HG03469 (cell line): ENCODE measurements around the gene CRABP1.
"Not testable (repeated sequence)": the region's sequence is repeated elsewhere in the genome, so short reads cannot be mapped to it uniquely, and the experiment has no call there.

Source experiments
- ATAC-seq: cut with Tn5 transposase; IDR thresholded peaks from one replicate; pipeline ENCODE4 v1.9.1; 2021; ENCODE audit warnings: mild to moderate bottlenecking, moderate library complexity, moderate number of reproducible peaks; ENCODE audit not compliant: unreplicated experiment

The CRABP1 gene

DNA sequence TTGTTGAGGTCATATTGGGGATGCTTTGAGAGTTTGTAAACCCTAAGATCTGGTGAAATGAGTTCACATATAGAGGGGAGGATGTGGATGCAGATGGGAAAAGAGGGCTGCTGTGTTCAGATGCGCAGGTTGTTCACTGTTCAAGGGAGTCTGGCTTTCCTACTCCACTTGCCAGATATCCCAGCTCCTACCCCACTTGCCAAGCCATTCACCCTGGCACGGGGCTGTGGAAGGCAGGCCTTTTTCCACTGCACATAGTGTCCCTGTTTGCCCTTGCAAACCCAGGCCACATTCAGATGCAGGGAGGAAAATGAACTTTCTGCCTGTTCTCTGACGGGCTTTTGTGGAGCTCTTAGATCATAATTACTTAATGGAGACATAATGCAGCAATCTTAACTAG, 29.0 kb downstream of the CRABP1 start:
- ATAC-seq = no peak

DNA sequence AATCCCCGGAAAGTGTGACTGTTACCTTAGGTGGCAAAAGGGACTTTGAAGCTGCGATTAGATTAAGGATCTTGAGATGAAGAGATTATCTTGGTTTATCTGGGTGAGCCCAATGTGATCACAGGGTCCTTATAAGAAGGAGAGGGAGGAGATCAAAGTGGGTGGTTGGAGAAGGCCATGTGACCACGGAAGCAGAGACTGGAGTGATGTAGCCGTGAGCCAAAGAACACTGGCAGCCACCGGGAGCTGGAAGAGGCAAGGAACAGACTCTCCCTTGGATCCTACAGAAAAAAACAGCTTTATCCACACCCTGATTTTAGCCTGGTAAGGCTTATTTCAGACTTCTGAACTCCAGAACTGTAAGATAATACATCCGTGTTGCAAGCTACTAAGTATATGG, 29.9 kb downstream of the CRABP1 start:
- no peak for ATAC-seq

DNA sequence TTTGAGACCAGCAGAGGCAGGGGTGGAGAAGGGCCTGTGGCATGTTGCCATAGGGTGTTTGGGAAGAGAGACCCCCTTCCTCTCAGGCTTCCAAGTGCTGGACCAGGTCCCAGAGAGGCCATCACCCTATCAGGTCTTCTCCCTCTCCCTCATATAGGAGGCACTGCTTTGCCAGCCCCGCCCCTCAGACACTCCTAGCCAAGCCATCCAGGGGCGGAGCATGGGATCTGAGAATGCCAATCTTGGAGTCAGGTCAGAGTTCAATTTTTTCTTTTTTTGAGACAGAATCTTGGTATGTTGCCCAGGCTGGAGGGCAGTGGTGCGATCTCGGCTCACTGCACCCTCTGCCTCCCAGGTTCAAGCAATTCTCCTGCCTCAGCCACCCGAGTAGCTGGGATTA, 32.7 kb downstream of the CRABP1 start:
- ATAC-seq = no peak

DNA sequence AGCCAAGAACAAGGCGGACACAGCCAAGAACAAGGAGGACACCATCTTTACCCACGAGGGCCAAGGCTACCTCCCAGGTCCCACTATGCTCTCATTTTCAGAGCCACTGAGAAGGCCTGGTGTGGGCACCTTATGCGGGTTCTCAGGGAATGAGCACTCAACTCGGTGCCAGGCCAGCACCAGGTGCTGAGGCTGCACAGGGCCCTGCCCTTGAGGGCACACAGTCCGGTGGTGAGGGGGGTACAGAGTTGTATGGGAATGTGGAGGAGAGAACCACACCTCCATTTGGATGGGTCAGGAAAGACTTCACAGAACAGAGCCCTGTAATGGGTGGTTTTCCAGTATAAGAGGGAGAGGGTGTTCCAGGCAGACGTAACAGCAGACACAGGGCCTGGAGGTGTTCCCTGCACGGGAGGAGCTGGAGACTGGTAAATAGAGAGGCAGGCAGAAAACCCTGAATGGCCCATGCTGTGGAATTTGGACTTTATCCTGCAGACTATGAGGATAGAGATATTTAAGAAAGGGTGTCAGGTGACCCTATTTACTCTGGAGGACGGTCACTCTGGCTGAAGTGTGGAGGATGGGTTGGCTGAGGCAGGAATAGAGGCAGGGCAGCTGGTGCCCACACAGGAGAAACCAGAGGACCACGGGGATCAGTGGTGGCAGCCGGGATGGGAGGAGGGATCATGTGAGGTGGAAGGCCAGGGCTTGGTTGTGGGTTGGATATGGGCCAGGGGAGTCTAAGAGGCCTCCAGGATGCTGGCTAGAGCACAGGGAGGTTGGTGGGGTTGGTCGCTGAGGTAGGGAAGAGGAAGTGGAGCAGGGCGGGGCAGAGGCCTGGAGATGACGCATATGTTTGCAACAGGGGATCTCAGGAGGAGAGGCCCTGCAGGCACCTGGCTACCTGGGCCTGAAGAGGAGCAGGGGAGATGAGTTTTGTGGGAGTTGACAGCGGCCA, 34.6 kb downstream of the CRABP1 start:
- ATAC-seq = no peak

DNA sequence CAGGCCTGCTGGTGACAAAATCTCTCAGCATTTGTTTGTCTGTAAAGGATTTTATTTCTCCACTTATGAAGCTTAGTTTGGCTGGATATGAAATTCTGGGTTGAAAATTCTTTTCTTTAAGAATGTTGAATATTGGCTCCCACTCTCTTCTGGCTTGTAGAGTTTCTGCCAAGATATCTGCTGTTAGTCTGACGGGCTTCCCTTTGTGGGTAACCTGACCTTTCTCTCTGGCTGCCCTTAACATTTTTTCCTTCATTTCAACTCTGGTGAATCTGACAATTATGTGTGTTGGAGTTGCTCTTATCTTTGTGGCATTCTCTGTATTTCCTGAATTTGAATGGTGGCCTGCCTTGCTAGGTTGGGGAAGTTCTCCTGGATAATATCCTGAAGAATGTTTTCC, 40.0 kb downstream of the CRABP1 start:
- not testable (repeated sequence) for ATAC-seq

DNA sequence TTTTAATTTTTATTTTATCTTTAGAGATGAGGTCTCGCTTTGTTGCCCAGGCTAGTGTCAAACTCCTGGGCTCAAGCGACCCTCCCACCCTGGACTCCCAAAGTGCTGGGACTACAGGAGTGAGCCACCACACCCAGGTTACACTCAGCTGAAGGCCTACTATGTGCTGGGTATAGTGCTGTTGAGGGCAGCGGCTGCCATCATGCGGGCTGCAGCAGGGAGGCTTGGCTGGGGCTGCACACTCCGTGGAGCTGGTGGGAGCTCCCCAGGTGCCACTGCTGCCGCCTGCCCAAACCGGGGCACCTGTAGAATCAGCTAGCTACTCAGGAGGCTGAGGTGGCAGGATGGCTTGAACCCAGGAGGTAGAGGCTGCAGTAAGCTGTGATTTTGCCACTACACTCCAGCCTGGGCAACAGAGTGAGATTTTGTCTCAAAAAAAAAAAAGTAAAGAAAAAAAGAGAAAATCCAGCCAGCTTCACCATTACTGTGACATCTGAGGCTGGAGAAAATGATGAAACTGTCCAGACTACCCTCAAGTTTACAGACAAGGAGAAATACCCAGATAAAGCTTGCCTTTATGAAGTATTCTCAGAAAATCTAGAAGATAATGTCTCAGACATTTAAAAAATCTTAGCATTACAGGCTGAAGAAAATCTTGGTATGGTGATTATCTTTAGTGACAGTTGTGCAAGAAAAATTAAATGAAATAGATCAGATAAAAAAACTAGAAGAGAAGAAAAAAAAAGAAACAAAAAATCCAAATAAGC, 42.1 kb downstream of the CRABP1 start:
- no peak for ATAC-seq

DNA sequence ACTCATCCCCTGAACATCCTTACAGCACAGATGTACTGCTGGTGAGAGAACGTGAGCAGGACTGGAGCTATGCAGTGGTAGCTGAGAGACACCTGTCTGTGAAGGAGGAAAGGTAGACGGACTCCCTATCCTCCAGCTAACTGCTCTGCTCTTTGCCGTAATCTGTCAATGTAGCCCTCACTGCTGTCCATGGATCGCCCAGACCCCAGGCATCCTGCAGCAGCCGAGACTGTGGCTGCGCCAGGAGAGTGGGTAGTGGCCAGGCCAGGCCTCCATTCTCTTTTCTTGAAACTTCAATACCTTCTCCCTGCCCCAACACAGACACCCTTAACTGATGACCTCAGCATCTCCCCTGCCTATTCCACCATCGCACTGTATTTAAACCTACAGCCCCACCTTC, 44.5 kb downstream of the CRABP1 start:
- no peak for ATAC-seq

DNA sequence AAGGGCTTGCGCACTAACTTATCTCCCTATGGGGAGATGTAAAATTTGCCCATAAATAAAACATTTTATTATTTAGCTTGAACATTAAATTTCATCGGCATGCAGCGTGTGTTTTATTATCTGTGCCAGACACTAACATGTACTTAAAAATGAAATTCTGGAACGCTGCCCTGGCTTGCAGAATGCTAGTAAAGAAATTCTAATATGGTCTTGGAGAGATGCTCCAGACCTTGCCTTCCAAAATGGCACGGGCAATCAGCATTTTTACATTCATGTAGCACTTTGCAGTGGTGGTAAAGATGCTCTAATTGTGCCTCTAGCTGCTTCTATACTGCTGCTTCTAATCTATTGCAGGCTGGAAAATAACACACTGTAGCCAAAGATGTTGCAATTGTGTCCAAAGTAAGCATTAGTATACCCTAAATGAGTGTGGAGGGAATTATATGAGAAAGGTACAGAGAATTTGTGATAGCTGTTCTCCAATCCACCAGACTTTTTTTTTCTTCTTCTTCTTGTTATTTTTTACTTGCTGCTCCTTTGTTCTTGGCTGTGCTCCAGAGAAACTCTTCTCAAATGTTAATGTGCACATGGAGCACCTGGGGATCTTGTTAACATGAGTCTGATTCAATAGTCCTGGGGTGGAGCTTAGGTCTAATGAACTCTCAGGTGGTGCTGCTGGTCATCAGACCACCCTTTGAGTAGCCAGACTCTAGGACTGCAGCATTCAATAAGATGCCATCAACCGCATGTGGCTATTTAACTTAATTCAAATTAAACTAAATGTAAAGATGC, 47.3 kb downstream of the CRABP1 start:
- no peak for ATAC-seq

DNA sequence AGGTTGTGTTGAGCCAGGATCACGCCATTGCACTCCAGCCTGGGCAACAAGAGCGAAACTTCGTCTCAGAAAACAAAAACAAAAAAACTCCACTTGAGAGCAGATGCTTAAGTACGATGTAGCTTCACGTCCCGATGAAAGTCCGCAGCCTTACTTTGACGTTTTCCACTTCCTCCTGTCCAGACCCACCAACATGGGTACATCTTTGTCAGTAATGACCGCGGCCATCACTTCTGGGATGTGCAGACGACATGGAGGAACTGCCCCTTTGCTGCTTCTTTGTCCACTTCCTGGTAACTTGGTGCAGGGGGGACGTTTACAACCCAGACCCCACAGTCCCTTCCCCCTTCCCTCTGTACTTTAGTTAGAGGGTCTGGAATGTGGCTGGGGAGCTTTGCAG, 48.7 kb downstream of the CRABP1 start:
- no peak for ATAC-seq

DNA sequence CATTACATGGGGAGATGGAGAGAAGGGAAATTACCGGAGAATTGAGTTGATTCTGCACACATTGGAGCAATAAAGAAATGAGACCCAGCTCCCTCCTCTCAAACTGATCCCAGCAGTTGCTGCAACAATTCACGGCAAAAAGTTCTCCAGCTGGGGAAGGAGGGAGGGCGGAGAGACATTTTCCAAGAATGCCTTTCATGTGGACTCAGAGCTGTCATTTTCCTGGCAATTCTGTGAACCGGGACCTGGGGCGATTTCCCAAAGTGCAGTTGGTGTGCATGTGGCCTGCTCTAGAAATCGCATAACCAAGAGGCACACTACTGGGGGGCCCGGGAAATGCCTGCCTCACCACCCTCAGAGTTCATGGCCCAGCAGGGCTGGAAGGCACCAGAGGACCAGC, 49.2 kb downstream of the CRABP1 start:
- no peak for ATAC-seq

DNA sequence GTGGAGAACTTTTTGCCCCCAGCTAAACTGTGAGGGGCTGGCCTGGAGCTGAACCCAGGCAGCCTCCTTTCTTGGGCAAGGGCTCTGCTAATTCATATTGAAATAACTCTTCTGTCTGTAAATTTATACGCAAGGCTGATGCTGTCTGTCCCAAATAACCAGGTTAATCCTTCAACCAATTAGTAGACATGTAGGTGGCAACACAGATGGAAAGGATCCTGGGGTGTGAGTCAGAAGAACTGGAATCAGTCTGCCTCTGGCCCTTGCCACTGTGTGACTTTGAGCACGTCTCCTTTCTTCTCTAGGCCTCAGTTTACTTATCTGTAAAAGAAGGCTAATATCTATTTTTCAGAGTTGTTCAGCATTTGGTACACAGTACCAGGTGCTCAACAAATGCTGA, 49.6 kb downstream of the CRABP1 start:
- no peak for ATAC-seq

DNA sequence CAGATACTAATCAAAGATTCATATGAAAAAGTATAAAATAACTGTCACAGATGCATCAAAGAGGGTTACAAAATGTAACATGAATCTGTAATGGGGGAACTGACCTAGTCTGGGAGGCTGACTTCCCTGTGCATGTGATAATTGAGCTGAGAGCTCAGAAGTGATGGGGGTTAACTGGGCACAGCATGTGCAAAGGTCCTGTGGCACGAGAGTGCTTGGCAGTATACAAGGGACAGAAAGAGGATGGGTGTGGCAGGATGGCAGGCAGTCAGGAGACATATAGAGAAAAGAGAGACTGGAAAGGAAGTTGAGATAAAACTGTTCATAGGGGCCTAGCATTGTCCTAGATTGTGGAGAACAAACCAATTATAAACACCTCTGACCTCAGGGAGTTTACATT, 50.1 kb downstream of the CRABP1 start:
- ATAC-seq = no peak

DNA sequence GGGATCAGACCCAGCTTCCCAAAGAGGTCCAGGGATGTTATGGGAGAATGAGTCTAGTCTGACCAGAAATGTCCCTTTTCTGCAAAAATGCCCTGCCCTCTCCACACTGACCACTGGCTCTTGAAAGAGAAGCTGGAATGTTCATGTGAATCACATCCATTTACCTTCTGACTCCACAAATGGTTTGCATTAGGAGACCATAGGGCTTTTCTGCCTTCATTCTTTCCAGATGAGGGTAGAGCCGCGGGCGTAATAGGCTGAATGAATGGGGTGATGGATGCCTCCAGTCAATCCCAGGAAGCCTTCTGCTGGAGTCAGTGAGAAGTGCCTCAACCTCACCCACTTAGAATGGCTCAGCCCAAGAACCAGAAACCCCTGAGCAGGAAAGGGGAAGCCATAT, 50.7 kb downstream of the CRABP1 start:
- ATAC-seq = no peak

DNA sequence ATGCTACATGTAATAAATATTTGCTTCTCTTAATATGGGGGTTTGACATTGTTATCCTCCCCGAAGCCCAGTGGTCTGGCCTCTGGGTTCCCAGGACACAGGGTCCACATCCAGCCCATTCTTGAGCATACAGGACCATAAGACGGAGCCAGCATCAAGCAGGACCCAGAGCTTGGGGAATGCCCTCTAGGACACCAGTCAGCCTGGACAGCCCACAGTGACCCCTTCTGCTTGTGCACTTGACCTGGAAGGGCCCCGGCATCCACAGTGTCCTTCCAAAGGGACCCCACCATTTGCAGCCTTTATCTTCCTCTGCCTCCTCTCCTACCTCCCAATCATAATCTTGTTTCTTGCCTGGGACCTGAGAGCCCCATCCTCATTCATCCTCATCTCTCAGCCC, 51.6 kb downstream of the CRABP1 start:
- no peak for ATAC-seq

DNA sequence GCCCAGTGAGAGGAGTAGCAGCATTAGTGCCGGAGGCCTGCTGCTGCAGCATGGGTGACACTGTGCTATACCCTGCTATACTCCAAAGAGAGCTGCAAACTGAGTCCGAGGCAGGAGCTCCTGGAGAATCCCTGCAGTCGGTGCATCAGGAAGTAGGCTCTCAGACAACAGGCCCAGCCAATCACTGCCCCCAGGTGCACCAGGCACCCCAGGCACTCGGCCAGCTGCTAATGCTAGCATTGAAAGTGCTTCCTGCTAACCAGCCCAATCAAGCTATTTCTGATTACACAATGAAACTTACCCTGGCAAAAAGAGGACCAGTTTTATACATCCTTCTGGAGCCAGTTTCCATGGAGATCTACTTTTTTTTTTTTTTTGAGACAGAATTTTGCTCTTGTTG, 52.3 kb downstream of the CRABP1 start:
- no peak for ATAC-seq

DNA sequence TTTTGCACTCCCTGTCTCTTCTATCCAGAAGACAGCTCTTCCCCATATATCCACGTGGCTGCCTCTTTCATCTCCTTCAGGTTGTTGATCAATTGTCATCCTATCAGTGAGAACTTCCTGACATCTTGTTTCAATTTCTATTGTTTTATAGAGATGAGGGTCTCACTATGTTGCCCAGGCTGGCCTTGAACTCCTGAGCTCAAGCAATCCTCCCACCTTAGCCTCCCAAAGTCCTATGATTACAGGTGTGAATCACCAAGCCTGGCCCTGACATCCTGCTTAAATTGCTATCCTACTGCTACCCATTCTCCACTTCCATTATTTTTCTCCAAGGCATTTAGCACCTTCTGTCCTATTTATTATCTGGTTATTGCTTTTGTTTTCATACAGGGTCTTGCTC, 53.0 kb downstream of the CRABP1 start:
- ATAC-seq = no peak

DNA sequence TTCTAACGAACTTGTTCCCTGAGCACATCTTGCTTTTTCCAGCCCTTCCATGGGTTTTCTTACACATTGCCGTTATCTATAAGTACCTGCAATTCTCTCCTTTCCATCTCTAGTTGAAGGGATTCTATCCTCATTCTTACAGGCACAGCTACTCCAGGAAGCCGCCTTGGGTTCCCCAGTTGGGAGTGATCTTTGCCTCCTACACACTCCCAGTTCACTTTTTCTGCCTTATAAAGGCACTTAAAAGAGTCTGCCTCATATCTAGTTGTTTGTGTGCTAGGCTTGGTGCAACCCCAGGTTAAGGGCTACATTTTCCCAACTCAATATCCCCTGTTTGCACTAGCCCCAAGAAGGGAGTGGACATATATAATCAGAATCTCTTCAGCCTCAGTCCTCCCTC, 53.9 kb downstream of the CRABP1 start:
- no peak for ATAC-seq

DNA sequence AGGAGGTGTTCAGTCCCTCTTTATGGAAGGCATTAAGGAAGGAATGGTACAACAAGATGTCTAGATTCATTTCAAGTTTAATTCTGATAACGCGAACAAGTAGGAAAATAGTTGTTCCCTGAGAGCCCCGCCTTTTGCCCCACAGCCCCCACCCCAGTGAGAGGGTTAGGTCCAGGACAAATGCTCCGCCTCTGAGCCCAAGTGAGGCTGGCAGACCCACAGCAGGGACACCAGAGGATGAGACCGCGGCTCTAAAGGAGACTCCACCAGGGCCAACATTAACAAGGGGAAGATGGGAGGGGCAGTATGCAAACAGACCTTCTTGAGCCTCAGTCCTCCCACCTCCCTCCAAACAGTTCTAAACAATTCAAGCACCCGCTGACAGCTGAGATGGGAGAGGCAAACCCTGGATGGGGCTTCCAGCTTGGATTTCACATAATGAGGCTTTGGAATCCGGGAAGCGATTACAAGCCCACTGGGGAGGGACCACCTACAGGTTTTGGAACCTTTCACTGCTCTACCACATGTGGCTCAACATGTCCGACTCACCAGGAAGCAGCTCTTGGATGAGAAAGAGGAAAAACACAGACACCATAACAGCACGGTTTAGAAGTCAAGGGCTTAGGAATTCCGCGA, 54.9 kb downstream of the CRABP1 start:
- no peak for ATAC-seq

DNA sequence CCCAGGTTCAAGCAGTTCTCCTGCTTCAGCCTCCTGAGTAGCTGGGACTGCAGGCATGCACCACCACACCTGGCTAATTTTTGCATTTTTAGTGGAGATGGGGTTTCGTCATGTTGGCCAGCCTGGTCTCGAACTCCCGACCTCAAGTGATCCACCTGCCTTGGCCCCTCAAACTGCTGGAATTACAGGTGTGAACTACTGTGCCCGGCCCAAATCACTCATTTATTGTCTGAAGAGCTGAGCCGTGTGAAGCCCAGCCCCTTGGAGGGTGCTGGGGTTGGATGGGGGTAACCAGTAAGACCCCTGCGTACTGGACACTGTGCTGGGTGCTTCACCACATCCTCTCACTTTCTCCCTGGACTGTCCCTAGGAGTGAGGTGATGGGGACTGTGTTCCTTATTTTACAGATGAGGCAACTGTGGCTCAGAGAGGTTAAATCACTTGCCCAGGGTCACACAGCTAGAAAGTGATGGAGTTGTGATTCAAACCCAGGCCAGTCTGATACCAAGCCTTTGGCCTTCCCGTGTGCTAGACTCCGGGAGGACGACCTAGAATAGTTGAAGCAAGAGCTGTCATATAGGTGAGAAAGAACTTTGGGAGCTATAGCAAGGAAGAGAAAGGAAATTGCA, 56.1 kb downstream of the CRABP1 start:
- no peak for ATAC-seq

DNA sequence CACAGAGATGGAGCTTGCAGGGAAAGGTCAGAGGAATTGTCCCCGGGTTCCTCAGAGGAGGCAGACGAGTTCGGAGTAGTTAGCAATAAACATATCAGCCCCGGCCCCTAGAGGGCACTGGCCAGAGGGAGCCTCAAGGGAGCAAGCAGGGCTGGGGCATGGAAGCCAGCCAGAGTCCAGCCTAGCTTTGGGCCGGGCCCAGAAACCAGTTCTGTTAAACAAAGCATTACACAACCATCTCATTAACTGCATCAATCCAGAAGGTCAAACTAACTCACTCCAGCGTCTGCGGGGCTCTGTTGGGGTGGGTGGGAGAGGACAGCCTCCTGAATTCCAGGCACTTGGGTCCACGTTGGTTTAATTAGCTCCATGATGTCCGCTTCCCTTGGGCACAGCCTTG, 56.8 kb downstream of the CRABP1 start:
- no peak for ATAC-seq
